HG02884 (cell line): Measurements from ENCODE around the gene GPR89B.
"Not testable (repeated sequence)": the region's sequence is repeated elsewhere in the genome, so short reads cannot be mapped to it uniquely, and the experiment has no call there.

Experiments
- ATAC-seq: cut with Tn5 transposase; IDR thresholded peaks from one replicate; pipeline ENCODE4 v1.9.1; 2021; ENCODE audit warnings: mild to moderate bottlenecking, moderate library complexity; ENCODE audit not compliant: unreplicated experiment

GPR89B gene

GRCh38 chr1:147928236-147929132, at the start of gene GPR89B:
GPR89B (plus strand) TSS chr1:147928420; CDS start chr1:147928537, 117 bp downstream.
- ATAC-seq, result peak; percentile 84

GRCh38 chr1:147879911-147880310, 48.3 kb upstream of the GPR89B start:
- no peak for ATAC-seq

- no peak for ATAC-seq
These were observed 45.7 kb upstream of the GPR89B start for GRCh38 chr1:147882535-147882934.

- ATAC-seq, result no peak
These were observed 37.9 kb upstream of the GPR89B start for GRCh38 chr1:147890177-147890790.

- ATAC-seq, result no peak
These were observed 37.1 kb upstream of the GPR89B start for GRCh38 chr1:147891088-147891487.

- no peak for ATAC-seq
These were observed 36.0 kb upstream of the GPR89B start for GRCh38 chr1:147892216-147892615.

GRCh38 chr1:147892731-147893214, 35.4 kb upstream of the GPR89B start:
- no peak for ATAC-seq

GRCh38 chr1:147895123-147895522, 33.1 kb upstream of the GPR89B start:
- no peak for ATAC-seq

GRCh38 chr1:147897029-147897752, 31.0 kb upstream of the GPR89B start:
- ATAC-seq, result no peak

- no peak for ATAC-seq
These were observed 30.4 kb upstream of the GPR89B start for GRCh38 chr1:147897789-147898188.

GRCh38 chr1:147902253-147902845, 25.9 kb upstream of the GPR89B start, which contains the start of gene GJA8:
GJA8 (plus strand) TSS chr1:147902795; CDS start chr1:147907956, 5,161 bp downstream.
- ATAC-seq, result no peak

GRCh38 chr1:147904726-147905125, 23.5 kb upstream of the GPR89B start:
- no peak for ATAC-seq

GRCh38 chr1:147907786-147908509, 20.3 kb upstream of the GPR89B start:
- ATAC-seq, result no peak

- no peak for ATAC-seq
These were observed 15.7 kb upstream of the GPR89B start for GRCh38 chr1:147912553-147912952.

- ATAC-seq, result no peak
These were observed 14.8 kb upstream of the GPR89B start for GRCh38 chr1:147913362-147913942.

- ATAC-seq, result no peak
These were observed 8.3 kb upstream of the GPR89B start for GRCh38 chr1:147919896-147920295.

GRCh38 chr1:147924813-147925212, 3.4 kb upstream of the GPR89B start:
- no peak for ATAC-seq

GRCh38 chr1:147927215-147927614, 1.0 kb upstream of the GPR89B start:
- ATAC-seq, result not testable (repeated sequence)

- ATAC-seq, result not testable (repeated sequence)
These were observed 531 bp upstream of the GPR89B start for GRCh38 chr1:147927689-147928088.

- ATAC-seq, result not testable (repeated sequence)
These were observed 2.9 kb downstream of the GPR89B start for GRCh38 chr1:147931137-147931536.
